Measurements from ENCODE around the gene DGKB.

DNA sequence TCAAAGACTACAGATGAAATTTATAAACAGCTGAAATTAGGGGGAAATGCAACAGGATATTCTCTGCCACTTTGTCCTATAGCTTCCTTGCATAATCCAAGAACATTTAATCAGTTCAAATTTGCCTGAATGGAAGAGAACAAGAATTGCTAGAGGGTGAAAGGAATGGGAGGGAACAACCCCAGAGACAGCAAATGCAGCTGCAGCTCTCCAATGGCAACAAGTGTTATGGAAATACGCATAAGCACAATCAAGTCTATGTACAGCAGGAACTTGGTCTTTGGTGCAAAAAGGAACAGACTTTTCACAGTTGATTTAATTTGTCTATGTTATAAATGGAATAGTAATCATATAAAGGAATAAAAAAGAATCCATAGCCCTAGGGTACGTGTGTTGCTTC, 644.1 kb downstream of the DGKB start:
- TF ChIP-seq POLR2A (IDR thresholded peaks at IDR 0.05; ENCODE audit: low read depth, low read length): no peak
- TF ChIP-seq POLR2AphosphoS5 (IDR thresholded peaks at IDR 0.05; ENCODE audit: low read depth, low read length): no peak
- no peak for TF ChIP-seq TAF1 (IDR thresholded peaks at IDR 0.05; ENCODE audit: low read depth, low read length)
- TF ChIP-seq SPI1 (IDR thresholded peaks at IDR 0.05; ENCODE audit: low read depth, low read length): no peak
